Colon (tissue), 2 donors: ENCODE data around the gene RGS7.
"Not testable (repeated sequence)": the region's sequence is repeated elsewhere in the genome, so short reads cannot be mapped to it uniquely, and the experiment has no call there.

Experiments
- FAIRE-seq: peaks from 2 replicates; lab custom pipeline; 2012; peaks lifted over from hg19 to GRCh38; lab: Jason Lieb, UNC
- donor health status: control.
- donor health status: control.

The RGS7 gene

DNA sequence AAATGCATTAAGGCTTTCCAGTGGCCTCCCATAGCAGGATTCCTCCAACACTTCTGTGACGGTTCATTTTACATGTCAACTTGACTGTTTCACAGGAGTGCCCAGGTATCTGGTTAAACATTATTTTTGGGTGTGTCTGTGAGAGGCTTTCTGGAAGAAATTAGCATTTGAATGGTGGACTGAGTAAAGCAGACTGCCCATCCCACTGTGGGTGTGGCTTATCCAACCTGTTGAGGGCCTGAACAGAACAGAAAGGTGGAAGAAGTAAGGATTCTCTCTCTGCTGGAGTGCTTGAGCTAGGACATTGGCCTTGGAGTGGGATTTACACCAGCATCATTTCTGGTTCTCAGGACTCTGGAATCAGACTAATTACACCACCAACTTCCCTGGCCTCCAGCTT lies 85.6 kb downstream of the RGS7 start:
- FAIRE-seq: no peak

GRCh38 chr1:241270016-241270415 lies 87.0 kb downstream of the RGS7 start:
- FAIRE-seq: no peak

DNA sequence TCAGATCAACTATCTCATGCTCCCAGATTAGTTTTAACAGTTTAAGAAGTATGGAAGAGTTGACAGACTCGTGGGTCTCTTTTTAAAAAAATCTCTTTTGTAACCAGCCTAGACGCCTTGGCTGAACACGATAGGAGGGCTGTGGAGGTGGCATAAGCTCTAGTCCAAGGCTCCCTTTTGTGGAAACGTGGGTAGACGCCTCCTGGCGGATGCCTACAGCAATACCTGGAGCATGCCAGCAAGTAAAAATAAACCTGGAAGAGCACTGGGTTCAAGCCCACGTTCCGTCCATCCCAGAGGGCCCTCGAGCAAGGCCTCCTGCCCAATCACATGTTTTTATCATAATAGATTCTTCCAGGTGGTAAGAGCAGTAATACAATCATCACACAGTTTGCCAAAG lies 87.9 kb downstream of the RGS7 start:
- no peak for FAIRE-seq

GRCh38 chr1:241266121-241266520 lies 90.9 kb downstream of the RGS7 start:
- no peak for FAIRE-seq

DNA sequence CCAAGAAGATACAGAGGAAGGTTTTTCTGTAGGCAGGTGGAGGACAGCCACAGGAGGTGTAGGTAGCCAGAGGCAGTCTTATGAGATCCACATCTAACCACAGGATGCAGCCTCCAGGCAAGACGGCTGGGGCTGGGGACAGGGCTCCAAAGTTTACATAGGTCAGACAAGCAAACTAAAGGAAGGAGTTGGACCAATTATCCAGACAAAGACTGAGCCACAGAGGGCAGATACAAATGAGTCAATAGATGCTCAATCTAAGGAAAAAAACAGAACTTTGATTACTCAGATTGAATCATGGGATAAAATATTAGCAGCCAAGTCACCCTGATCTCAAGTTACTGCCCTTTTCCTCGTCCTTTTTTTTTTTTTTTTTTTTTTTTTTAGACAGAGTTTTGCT lies 91.6 kb downstream of the RGS7 start:
- no peak for FAIRE-seq

GRCh38 chr1:241263346-241263745 lies 93.7 kb downstream of the RGS7 start:
- no peak for FAIRE-seq

GRCh38 chr1:241253471-241253870 lies 103.5 kb downstream of the RGS7 start:
- no peak for FAIRE-seq

DNA sequence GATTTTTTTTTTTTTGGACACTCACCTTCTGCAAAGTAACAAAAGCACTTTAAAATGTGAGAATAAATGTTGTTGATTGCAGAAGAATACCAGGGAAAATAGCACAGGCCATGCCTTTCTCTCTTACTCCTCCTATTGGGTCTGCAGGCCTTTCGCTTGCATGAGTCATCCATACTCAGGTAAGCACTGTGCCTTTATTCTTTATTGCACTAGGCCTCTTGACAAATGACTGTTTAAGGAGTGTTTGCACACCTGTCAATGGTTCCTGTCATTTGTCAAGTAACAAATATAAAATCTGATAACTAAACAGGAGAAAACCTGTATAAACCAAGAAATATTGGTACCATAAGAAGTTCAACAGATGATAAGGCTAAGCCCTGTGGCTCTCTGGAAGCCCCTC lies 106.5 kb downstream of the RGS7 start:
- FAIRE-seq: no peak

- FAIRE-seq: no peak
Measured at GRCh38 chr1:241240069-241240468, 116.9 kb downstream of the RGS7 start.

GRCh38 chr1:241237873-241238272 lies 119.1 kb downstream of the RGS7 start:
- no peak for FAIRE-seq

DNA sequence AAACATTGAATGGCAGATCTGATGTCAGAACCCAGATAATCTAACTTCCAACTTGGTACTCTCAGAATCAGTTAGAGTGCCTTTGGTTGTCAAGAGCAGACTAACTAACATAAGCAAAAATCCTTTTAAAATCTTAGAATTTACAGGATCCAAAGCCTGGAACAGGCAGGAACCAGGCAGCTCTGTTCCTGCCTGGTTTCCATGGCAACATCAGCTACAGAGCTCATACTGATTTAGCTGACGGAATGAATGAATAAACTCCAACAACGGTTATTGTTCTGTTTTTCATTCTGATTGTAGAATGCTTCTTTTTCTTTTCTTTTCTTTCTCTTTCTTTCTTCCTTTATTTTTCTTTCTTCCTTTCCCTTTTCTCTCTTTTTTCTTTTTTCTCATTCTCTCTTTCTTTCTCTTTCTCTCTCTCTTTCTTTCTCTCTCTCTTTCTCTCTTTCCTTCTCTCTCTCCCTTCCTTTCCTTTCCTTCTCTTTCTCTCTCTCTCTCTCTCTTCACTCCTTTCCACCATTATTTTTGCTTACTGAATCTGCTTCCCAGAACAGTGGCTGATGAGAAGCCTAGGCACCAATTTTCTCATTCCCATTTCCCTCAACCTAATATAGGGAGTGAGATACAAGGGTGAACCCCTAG lies 121.6 kb downstream of the RGS7 start:
- no peak for FAIRE-seq

DNA sequence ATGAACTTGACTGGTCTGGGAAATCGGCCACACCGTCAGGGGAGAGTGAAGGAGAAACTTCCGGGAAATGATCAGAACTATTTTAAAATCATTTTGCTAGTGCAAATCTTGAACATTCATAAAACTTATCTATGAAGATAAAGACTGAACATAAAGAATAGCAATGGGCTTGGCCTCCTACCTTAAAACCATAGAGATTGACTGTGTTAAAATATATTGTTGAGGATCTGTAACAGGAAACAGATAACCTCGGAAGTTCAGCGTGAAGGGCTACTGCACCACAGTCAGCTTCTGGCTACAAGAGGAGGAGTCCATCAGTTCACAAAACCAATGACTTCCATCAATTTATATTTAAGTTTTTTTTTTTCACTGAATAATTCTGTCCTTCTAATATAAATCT lies 127.3 kb downstream of the RGS7 start:
- FAIRE-seq: no peak

DNA sequence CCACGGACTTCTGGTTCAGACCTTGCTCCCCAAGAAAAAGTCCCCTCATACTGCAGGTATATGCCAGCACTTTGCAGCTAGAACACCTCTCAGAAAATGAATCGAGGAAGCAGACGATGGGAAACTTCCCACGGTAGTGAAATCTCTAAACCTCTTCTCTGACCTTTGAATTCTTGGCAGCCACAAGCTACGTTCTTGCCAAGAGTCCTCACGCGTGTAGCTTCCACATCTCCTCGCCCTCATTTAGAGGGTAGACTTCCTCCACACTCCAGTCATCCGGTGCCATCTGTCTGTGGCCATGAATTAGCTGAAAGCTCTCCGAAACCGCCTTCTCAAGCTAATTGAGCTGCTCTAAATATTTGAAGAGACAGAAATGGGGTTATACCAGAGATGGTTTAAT lies 127.8 kb downstream of the RGS7 start:
- FAIRE-seq: no peak

GRCh38 chr1:241228339-241228738 lies 128.7 kb downstream of the RGS7 start:
- no peak for FAIRE-seq

DNA sequence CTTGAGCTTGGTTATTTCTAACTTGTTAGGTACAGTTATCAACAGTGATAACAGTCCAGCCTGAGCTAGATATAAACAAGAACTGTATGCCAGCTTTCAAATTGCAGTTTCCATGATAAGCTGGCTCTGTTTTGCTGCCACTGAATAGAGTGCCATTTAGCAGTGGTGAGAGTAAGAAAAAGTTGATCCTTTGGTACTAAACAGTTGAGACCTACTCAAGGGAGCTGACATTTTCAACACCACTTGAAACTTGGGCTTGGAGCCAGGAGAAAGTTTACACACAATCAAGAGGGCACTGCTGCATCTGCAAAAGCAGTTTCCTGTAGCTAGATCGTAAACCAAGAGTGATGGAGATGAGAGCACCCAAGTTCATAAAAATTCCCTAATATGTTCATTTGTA lies 131.3 kb downstream of the RGS7 start:
- FAIRE-seq: no peak

- FAIRE-seq: not testable (repeated sequence)
Measured at GRCh38 chr1:241224189-241224588, 132.8 kb downstream of the RGS7 start.

- not testable (repeated sequence) for FAIRE-seq
Measured at GRCh38 chr1:241222813-241223212, 134.2 kb downstream of the RGS7 start.

DNA sequence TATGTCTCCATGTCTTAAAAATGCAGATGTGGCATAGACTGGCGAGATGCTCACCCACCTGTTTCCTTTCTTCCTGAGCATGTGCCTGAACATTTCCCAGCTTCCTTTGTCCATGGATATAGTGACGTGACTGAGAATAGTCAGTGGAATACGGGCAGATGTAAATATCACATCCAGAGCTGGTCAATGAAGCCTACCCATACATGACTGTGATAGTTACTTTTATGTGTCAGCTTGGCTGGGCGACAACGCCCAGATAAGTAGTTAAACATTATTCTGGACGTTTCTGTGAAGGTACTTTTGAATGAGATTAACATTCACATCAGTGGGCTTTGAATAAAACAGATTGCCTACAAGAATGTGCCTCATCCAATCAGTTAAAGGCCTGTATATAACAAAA lies 135.7 kb downstream of the RGS7 start:
- no peak for FAIRE-seq

- FAIRE-seq: not testable (repeated sequence)
Measured at GRCh38 chr1:241220913-241221312, 136.1 kb downstream of the RGS7 start.

DNA sequence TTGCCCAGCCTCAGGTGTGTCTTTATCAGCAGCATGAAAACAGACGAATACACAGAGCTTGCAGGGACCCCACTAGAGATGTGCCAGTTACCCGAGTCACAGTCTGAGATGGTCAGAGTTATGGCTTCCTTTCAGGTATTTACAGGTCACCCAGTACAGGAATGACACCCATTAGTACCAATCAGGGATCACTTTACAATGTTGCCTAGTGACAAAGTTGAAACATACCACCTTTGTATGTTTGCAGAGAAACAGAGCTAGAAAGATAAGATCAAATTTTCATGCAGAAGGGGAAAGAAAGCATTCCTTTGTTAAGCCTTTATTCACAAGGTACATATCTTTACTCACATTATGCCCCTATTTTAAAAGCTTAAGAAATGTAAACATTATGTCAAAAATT lies 137.6 kb downstream of the RGS7 start:
- FAIRE-seq: no peak

DNA sequence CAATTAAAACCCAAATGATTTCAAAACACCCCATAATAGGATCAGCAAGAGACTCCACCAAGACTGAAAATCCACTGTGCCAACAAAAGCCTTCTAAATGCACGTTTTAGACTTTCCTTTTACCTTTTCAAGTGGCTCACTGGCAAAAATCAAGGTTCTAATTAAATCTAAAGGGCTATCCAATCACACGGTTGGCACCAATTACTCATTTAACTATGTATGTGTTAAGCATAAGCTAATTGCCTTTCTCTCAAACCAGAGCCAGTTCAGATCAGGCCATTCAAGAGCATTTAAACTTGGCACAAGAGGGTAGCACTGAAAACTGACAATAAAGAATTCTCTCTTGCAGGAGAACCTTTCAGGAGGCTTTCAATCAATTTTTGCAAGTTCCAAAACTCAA lies 139.5 kb downstream of the RGS7 start:
- FAIRE-seq: no peak

DNA sequence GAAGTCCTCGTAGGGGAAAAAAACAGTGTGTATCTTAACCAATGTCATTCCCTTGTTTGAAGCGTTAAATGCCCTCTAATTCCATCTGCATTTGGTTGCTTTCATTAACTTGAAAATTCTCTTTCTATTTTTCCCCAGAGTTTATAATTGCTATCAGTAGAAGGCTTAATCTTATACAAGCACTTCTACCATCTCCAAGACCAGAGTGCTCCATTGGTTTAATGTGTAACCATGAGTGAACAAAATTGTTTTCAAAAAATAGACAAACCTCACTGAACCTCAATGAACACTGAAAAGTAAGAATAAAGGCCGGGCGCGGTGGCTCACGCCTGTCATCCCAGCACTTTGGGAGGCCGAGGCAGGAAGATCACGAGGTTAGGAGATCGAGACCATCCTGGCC lies 141.3 kb downstream of the RGS7 start:
- no peak for FAIRE-seq

GRCh38 chr1:241215203-241215602 lies 141.8 kb downstream of the RGS7 start:
- no peak for FAIRE-seq

- no peak for FAIRE-seq
Measured at GRCh38 chr1:241213139-241213538, 143.9 kb downstream of the RGS7 start.

DNA sequence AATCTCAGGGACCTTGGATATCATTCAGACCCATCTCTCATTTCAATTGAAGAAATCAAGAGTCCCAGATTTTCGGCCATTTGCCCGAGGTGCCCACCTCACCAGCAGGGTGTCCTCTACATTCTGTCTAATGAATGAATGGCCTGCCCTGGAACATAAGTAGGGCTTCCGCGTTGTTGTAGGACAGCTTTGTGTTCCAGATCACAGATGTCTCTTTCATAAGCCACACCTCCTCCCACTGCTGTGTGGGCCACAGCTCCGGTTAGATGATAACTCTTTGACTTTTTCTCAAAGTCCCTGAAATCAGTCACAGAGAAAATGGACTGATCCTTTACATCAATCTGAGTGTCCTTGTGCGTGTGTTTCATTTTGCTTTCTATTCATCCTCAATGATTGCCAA lies 144.4 kb downstream of the RGS7 start:
- no peak for FAIRE-seq
